IPS-11a (cell line): ENCODE data around the gene ATG7.
"Not testable (repeated sequence)": the region's sequence is repeated elsewhere in the genome, so short reads cannot be mapped to it uniquely, and the experiment has no call there.

ENCODE experiments used
- H3K4me3 ChIP-seq: one replicate; pipeline ENCODE4 v1.5.1; 2013; ENCODE audit warnings: low read depth, low read length, control low read depth

The ATG7 gene

GRCh38 chr3:11291808-11292207, 19.6 kb downstream of the ATG7 start:
- no peak overlapping the region for H3K4me3 ChIP-seq

DNA sequence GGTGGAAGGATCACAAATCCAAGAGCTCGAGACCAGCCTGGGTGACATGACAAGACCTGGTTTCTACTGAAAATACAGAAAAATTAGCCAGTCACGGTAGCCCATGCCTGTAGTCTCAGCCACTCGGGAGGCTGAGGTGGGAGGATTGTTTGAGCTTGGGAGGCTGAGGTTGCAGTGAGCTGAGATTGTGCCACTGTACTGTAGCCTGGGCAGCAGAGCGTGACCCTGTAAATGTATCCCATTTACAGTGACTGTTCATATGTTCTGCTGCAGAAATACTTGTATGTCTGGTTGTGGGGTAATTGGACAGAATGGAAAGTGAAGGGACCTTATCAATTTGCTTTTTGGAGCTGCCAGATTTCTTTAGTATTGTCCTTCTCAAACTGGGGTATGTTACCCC, 24.9 kb downstream of the ATG7 start:
- no peak overlapping the region for H3K4me3 ChIP-seq

- no peak overlapping the region for H3K4me3 ChIP-seq
These were observed 28.8 kb downstream of the ATG7 start for GRCh38 chr3:11300970-11301369.

- no peak overlapping the region for H3K4me3 ChIP-seq
These were observed 30.2 kb downstream of the ATG7 start for GRCh38 chr3:11302444-11302843.

- H3K4me3 ChIP-seq, result no peak overlapping the region
These were observed 32.0 kb downstream of the ATG7 start for GRCh38 chr3:11304175-11304574.

DNA sequence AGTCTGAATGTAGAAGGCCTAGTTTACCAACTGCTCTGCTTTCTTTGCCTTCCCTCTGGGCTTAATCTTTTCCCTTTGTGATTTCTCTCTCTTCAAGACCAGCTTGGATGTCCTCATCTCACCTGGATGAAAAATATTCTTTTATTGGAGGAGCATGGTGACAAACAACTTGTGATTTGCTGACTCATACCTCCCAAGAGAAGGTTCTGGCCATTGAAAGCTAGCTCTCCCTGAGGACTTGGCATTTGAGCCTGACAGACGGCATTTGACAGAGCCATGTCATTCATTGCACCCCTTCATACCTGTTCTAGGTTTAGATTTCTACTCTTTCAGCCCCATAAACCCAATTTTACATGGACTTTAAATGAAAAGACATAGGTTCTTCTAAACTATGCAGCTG, 33.3 kb downstream of the ATG7 start:
- no peak overlapping the region for H3K4me3 ChIP-seq

- H3K4me3 ChIP-seq, result no peak overlapping the region
These were observed 34.8 kb downstream of the ATG7 start for GRCh38 chr3:11306817-11307589.

- H3K4me3 ChIP-seq, result no peak overlapping the region
These were observed 35.7 kb downstream of the ATG7 start for GRCh38 chr3:11307830-11308432.

GRCh38 chr3:11310258-11310657, 38.1 kb downstream of the ATG7 start:
- no peak overlapping the region for H3K4me3 ChIP-seq

- H3K4me3 ChIP-seq, result no peak overlapping the region
These were observed 40.0 kb downstream of the ATG7 start for GRCh38 chr3:11312166-11312565.

DNA sequence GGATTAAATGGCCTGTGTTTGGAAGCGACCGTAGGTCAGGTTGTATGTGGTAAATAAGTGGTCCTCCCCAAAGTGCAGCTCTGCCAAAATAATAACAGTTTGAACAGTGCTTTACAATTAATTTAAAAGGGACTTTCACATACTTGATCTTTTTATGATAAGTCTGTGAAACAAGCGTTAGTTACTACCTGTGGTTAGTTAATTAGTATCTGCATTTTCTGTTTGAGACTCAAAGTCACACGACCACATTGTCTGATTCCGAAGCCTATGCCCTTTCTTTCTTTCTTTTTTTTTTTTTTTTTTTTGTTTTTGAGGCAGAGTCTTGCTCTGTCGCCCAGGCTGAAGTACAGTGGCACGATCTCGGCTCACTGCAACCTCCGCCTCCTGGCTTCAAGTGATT, 45.1 kb downstream of the ATG7 start:
- H3K4me3 ChIP-seq, result no peak overlapping the region

DNA sequence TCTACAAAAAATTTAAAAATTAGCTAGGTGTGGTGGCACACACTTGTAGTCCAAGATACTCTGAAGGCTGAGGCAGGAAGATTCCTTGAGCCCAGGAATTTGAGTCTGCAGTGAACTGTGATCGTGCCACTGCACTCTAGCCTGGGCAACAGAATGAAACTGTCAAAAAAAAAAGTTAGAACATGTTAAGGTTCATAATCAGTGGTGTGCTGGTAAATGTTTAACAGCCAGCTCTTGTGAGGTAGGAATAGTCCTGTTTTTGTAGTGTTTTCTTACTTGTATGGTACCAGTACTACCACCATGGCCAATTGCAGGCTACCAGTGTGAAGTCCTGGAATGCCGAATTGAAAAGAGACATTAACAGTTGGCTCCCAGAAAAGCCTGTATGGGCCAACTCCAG, 50.7 kb downstream of the ATG7 start:
- no peak overlapping the region for H3K4me3 ChIP-seq

DNA sequence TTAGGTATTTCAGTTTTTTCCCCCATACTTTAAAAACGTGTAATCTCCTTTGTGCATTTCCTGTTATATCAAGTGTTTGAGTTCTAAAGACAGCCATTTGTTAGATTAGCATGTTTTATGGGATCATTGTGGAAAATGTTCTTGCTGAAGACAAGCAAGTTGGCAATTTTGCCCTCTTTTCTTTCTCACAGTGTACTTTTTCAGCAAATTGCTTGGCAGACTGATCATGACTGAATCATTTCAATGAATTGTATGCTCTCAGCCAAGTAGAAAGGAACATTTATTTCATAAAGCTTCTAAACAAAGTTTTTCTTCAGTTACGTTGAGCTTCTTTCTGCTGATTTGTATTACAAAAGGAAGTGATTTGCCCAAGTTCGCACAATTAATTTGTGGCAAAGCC, 51.6 kb downstream of the ATG7 start:
- no peak overlapping the region for H3K4me3 ChIP-seq

- no peak overlapping the region for H3K4me3 ChIP-seq
These were observed 55.4 kb downstream of the ATG7 start for GRCh38 chr3:11327619-11328018.

DNA sequence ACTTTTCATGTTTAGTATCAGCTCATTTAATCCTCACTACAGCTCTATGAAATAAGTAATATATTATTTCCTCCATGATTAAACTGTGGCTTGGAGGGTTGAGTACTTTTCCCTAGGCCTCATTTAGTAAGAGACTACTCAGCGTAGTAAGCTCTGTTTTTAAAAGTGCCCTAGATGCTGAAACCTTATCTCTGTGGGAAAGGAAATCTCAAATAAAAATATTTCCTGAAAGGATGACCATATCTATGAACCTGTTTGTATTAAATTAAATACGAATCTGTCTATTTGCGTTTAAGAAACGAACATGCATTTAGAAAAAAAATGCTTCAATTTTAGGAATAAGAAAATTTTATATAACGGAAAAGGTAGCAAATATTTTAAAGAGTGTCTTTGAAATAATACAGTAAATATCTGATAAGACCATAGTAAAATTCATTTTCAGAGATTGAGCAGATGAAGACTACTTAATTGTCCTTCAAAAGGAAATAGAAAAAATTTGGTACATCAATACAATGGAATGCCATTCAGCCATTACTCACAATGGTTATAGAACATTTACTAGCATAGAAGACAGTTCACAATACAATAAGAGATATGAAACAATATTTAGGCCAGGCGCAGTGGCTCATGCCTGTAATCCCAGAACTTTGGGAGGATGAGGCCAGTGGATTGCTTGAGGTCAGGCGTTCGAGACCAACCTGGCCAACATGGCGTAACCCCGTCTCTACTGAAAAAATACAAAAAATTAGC, 56.2 kb downstream of the ATG7 start:
- no peak overlapping the region for H3K4me3 ChIP-seq

- H3K4me3 ChIP-seq, result no peak overlapping the region
These were observed 57.6 kb downstream of the ATG7 start for GRCh38 chr3:11329777-11330176.

- no peak overlapping the region for H3K4me3 ChIP-seq
These were observed 58.9 kb downstream of the ATG7 start for GRCh38 chr3:11331101-11331500.

DNA sequence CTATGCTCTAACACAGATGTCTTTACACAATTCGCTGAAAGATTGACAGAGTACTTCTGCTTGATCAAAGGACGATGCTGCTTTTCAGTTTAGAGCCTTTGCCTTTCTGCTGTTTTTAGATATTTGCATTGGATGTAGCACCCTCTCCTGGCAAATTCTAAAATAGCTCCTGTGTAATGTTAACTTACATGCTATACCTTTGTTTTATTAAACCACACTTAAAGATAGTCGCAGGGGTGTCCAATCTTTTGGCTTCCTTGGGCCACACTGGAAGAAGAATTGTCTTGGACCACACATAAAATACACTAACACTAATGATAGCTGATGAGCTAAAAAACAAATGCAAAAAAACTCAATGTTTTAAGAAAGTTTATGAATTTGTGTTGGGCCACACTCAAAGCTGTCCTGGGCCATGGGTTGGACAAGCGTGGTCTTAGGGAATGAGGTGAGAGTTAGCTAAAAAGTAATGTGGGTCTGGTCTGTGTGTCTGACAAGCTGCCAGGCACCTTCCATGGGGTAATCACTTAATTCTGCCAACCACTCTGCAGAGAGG, 62.9 kb downstream of the ATG7 start:
- no peak overlapping the region for H3K4me3 ChIP-seq

GRCh38 chr3:11339541-11339940, 67.3 kb downstream of the ATG7 start:
- H3K4me3 ChIP-seq, result no peak overlapping the region

GRCh38 chr3:11346416-11346815, 74.2 kb downstream of the ATG7 start:
- H3K4me3 ChIP-seq, result no peak overlapping the region

DNA sequence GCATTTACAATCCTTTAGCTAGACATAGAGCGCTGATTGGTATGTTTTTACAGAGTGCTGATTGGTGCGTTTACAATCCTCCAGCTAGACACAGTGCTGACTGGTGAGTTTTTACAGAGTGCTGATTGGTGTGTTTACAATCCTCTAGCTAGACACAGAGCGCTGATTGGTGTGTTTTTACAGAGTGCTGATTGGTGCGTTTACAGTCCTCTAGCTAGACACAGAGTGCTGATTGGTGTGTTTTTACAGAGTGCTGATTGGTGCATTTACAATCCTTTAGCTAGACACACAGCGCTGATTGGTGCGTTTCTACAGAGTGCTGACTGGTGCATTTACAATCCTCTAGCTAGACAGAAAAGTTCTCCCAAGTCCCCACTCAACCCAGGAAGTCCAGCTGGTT, 76.7 kb downstream of the ATG7 start:
- H3K4me3 ChIP-seq, result not testable (repeated sequence)

DNA sequence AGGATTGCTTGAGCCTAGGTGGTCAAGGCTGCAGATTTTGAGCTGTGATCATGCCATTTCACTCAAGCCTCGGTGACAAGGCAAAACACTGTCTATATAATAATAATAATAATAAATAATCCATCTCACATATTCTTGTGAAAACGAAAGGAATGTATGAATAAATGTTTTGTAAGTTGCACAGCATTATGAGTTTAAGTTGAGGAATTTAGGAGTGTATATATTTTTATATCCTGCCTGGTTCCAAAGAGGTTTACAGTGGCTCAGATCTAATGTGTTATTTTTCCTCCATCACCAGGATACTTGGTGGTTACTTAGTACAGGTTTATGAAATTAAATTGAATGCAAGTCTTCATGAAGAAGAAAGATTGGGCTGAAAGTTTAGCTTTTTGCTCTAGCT, 77.2 kb downstream of the ATG7 start:
- no peak overlapping the region for H3K4me3 ChIP-seq
